DLD1 (cell line): ENCODE measurements around the gene PLEKHS1.
"Not testable (repeated sequence)": the region's sequence is repeated elsewhere in the genome, so short reads cannot be mapped to it uniquely, and the experiment has no call there.

Source experiments
- in situ Hi-C: cut with HindIII; loops from 2 replicates; pipeline ENCODE4 v1.10.0; 2017; ENCODE audit warnings: low sequenced_read_pairs

Gene PLEKHS1

DNA sequence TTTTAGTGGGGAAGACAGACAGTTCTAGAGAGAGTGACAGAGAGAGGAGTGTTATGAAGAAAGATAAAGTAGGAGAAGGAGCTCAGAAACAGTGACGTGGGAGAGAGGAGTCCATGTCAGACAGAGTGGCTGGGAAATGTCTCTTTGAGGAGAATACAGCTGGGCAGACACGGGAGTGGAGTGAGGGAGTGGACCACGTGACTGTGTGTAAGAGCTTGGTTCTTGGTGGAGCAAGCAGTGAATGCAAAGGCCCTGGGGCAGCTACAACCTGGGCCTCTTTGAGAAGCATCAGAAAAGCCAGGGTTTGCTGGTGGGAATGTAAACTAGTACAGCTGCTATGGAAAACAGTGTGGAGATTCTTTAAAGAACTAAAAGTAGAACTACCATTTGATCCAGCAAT lies 11.9 kb upstream of the PLEKHS1 start:
- in situ Hi-C loops = no loop called here

DNA sequence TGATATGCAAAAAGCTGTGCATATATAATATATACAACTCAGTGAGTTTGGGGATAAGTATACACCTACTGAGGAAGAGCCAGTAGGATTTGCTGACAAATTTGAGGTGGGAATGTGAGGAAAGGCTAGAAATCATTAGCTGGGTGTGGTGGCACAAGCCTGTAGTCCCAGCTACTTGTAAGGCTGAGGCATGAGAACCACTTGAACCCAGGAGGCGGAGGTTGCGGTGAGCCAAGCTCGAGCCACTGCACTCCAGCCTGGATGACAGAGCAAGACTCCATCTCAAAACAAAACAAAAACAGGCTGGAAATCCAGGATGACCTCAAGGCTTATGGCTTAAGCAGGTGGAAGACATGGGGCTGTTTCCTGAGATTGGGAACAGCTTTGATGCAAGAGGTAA lies 10.6 kb upstream of the PLEKHS1 start:
- in situ Hi-C loops = no loop called here

- in situ Hi-C loops = no loop called here
Observed at GRCh38 chr10:113742466-113742865, 9.0 kb upstream of the PLEKHS1 start.

GRCh38 chr10:113743594-113743993 lies 7.9 kb upstream of the PLEKHS1 start:
- in situ Hi-C loops = no loop called here

- in situ Hi-C loops = no loop called here
Observed at GRCh38 chr10:113745374-113745773, 6.1 kb upstream of the PLEKHS1 start.

DNA sequence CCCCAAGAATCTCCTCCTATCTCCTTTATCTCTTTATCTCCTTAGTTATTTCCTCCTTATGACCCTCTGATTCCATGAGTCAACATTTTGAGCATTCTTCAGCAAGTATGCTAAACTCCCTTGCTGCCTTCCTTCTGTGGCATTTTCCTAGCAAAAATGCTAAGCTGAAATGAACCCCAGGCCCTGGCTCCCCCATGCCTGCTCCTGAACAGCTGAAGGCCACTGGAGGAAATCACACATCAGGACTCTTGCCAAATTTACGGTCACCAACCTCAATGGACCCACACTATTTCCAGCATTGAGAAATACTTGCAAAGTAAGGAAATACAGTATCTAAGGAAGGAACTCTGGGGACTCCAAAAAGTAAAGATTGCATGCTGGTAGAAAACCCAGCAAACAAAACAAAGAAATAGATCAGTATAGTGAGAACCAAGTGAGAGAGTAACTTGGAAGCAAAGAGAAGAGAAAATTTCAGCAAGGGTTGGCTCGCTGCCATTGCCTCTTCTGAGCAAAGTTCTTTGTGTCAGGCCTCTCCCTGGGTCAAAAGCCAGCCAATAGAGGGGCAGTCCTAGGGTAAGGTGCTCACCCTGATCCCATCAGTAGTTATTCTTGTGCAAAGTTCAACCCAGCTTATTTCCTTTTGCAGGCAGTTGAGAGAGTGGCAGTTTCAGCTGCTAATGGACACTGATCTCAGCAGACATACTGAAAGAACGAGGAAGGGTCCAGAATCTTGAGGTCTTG lies 5.1 kb upstream of the PLEKHS1 start:
- in situ Hi-C loops = no loop called here

- in situ Hi-C loops = no loop called here
Observed at GRCh38 chr10:113752553-113752952, 1.1 kb downstream of the PLEKHS1 start.

- in situ Hi-C loops = no loop called here
Observed at GRCh38 chr10:113753020-113753692, 1.7 kb downstream of the PLEKHS1 start.

- in situ Hi-C loops = no loop called here
Observed at GRCh38 chr10:113754125-113754524, 2.6 kb downstream of the PLEKHS1 start.

- in situ Hi-C loops = no loop called here
Observed at GRCh38 chr10:113754768-113755167, 3.3 kb downstream of the PLEKHS1 start.

- in situ Hi-C loops = no loop called here
Observed at GRCh38 chr10:113756940-113757543, 5.6 kb downstream of the PLEKHS1 start.

DNA sequence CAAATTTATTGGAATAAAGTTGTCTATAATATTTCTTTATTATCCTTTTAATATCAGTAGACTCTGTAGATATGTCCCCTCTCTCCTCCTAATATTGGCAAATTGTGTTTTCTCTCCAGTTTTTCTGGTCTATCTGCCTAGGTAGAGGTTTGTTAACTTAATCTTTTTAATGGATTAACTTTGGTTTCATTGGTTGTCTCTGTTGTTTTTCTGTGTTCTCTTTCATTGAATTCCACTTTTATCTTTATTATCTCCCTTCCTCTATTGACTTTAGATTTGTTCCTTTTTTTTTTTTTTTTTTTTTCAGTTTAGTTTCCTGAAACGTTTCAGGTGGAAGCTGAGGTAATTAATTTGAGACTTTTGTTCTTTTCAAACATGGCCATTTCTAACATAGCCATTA lies 10.6 kb downstream of the PLEKHS1 start:
- in situ Hi-C loops = no loop called here

- in situ Hi-C loops = no loop called here
Observed at GRCh38 chr10:113764582-113764981, 13.1 kb downstream of the PLEKHS1 start.

- in situ Hi-C loops = no loop called here
Observed at GRCh38 chr10:113765910-113766309, 14.4 kb downstream of the PLEKHS1 start.

GRCh38 chr10:113767222-113767621 lies 15.7 kb downstream of the PLEKHS1 start:
- in situ Hi-C loops = no loop called here

DNA sequence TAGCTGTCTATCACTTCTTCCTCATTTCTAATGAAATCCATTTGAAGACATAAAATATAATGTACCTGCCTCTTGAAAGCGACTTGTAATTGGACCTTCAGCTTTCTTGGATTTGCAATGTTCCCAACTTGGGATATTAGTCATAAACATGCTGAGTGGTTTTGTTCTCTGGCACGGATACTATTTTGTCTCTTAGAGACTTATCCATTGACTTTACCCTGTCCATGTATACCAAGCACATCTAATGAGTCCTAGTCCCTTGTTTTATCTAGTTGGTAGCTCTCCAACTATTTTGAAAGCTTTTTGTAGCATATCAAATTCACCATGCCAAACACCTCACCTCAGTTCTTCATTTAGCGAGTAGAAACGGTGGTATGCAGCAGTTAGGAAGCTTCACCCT lies 18.9 kb downstream of the PLEKHS1 start:
- in situ Hi-C loops = no loop called here

DNA sequence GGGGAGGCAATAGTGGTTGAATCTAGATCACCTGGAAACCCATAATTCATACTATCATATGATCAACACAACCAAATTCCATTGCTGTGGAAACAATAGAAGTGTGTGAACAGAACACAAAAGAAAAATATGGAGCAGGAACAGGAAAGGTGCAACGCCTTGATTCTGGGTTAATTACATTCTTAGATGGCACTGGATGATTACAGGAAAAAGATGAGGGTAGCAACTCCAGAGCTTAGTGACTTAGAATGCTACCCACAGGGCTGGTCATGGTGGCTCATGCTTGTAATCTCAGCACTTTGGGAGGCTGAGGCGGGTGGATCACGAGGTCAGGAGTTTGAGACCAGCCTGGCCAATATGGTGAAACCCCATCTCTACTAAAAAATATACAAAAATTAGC lies 19.6 kb downstream of the PLEKHS1 start:
- in situ Hi-C loops = not testable (repeated sequence)

GRCh38 chr10:113775686-113776294 lies 24.3 kb downstream of the PLEKHS1 start:
- in situ Hi-C loops = no loop called here

GRCh38 chr10:113776553-113776952 lies 25.1 kb downstream of the PLEKHS1 start:
- in situ Hi-C loops = no loop called here

DNA sequence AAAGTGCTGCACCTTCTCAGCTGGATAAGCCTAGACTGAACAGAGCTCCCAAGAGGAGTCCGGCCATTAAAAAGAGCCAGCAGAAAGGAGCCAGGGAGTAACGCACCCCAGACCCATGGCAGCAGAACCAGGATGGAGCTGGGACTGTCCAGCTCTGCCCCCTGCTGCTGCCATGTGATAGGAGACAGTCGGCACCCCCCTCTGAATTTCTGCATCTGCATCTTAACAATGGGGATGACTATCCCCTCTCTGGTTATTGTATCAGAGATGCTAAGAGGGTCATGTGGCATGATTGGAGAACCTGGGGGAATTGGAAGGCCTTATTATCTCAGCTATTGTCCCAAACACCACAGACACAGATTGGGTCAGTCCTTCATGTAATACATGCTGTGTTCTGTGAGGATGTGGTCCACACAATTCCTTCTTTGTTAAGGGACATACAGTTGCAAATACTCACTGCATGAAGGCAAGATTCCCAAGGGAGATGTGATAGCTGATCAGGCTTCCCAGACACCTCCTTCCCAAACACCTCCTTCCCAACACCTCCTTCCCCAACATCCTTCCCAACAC lies 29.3 kb downstream of the PLEKHS1 start:
- in situ Hi-C loops = no loop called here

GRCh38 chr10:113782367-113782766 lies 30.9 kb downstream of the PLEKHS1 start:
- in situ Hi-C loops = no loop called here
